HG03064 (cell line): ENCODE measurements around the gene ARMH1.
"Not testable (repeated sequence)": the region's sequence is repeated elsewhere in the genome, so short reads cannot be mapped to it uniquely, and the experiment has no call there.

Experiments
- ATAC-seq: cut with Tn5 transposase; IDR thresholded peaks from one replicate; pipeline ENCODE4 v1.9.1; 2021; ENCODE audit warnings: low read depth; ENCODE audit not compliant: unreplicated experiment

ARMH1 gene

DNA sequence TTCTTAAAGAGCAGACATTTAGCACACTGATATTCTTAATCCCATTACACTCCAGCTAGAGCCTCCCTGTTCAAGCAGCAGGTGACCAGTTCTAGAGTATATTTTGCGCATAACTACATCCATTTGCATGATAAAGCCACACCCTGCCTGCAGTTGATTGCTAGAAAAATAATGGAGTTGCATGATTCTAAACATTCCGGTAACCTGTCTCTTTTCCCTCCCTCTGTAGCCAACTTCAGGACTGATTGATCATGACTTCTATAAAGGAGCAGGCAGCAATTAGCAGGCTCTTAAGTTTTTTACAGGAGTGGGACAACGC lies 14.9 kb downstream of the ARMH1 start:
- ATAC-seq: no peak

DNA sequence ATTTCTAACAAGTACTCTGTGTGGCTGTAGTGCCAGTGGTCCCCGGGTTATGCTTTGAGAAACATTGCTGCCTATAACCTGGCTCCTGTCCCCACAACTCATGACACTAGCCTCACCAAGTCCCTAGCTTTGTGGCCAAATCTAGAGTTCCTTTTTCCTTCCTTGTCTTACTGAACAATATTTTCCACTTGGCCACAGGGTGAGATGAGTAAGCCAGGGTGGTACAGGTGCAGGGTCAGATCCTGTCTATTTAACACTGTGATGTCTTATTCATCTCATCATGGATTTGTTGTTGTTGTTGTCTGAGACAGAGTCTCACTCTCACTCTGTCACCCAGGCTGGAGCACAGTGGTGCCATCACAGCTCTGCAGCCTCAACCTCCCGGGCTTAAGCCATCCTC lies 18.6 kb downstream of the ARMH1 start:
- ATAC-seq: no peak

DNA sequence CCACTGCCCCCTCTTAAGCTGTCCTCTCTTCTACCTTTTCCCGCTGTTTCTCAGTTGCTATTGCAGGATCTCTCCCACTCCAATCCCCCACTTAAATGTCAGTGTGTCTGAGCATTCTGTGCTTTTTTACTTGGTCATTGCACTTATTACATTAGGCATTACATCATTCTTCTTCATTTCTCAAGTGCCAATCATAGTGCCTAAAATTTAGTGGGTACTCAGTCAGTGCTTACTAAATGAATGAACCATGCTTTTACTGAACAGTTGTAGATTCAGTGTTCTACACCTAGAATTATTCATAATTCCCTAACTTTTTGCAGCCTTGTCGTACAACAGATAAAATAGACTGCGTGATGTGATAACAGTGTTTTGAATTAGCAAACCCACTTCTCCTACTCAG lies 19.4 kb downstream of the ARMH1 start:
- no peak for ATAC-seq

DNA sequence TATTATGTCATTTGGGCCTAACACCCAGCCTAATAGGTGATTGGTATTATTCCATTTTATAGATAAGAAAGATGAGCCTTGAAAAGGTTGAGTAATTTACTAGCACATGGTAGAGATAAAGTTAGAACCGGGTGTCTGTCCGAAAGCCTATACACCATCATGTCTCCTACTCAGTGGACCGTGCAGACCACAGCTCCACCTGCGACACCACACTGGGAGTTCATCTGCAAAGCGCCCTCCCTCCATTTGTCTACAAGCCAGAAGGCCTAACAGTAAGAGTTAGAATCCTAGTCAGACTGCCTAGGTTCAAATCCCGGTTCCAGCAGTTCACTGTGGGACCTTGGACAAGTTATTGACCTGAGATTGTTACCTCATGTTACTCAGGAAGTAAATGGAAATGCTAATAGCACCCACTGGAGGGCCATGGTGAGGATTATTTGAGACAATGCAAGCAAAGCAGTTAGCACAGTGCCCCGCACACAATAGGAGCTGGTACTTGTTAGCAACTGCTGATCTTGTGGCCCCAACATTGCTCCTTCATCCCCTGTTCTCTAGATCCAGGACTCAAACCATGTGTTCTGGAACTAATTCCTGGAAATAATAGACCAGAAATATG lies 20.5 kb downstream of the ARMH1 start:
- no peak for ATAC-seq

DNA sequence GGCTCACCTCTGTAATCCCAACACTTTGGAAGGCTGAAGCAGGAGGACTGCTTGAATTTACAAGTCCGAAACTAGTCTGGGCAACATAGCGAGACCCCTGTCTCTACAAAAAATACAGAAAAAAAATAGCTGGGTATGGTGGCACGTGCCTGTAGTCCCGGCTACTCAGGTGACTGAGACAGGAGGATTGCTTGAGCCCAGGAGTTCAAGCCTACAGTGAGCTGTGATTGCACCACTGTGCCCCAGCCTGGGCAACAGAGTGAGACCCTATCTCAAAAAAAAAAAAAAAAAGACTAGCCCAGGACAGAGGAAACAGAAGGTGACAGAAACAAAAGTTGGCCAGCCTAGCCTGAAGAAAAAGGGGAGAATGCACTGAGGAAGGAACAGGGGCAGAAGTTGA lies 21.2 kb downstream of the ARMH1 start:
- ATAC-seq: no peak

DNA sequence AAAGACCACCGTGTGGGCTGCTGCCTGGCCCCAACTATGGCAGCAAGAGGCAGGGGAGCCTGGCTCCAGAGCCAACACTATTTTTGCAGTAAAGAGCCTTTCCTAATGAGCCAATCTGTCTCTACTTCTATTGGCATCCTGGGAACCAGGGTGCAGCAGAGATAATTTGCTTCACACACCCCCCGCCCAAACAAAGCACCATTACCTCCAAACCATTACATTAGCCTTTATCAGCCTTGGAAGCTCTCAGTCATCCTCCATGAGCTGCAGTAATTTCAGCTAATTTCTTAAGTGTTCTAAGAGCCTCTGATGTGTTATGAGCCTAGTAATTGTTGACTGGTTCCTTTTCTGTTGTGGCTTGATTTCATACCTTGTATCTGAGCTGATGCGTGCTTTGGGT lies 21.6 kb downstream of the ARMH1 start:
- ATAC-seq: no peak

DNA sequence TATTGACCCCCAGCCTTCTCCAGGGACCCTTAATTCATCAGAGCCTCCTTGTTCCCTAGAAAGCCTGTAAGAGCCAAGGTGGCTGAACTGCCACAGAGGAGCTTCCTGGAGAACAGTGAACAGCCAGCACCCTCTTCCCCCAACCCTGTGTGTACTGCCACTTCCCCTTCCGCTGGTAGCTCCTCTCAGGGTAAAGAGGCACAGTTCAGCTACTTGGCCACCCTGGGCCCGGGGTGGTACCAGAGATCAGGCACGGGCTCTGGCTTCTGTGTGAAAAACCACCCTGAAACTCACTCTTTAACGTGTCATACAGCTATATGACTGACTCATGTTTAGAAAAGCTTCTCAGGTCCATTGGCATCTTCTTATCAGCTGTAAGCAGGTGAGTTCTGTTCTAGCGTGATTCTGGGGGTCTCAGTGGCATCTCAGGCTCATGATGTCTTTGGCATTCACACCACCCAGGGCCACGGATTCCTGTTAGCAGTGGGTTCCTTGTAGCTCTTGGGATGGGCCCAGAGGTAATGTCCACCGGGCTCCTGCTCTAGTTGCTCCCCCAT lies 22.4 kb downstream of the ARMH1 start:
- ATAC-seq: no peak

DNA sequence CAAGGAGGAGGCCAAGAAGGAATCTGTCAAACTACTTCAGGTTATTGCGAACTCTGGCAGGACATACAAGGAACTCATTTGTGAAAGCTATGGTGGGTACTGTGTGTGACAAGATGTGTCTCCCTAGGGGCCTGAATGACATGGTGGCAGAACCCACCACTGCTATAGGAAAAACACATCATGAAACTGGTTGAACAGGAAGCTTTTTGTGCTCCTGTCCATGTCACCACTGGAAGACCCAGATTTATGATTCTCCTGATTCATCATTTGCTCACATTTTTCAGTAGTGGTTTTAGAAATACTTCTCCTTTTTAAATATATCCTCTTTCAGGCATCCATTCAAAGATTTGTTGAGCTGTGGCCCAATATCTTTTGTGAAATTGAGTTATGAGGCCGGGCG lies 23.6 kb downstream of the ARMH1 start:
- no peak for ATAC-seq

DNA sequence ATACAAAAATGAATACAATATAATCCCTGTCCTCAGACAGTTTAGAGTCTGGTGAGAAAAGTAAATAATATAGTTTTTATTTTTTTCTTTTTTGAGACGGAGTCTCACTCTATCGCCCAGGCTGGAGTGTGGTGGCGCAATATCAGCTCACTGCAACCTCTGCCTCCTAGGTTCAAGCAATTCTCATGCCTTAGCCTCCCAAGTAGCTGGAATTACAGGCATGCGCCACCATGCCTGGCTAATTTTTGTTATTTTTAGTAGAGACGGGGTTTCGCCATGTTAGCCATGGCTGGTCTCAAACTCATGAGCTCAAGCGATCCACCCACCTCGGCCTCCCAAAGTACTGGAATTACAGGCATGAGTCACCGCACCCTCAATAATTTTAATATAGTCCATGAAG lies 24.9 kb downstream of the ARMH1 start:
- ATAC-seq: not testable (repeated sequence)

DNA sequence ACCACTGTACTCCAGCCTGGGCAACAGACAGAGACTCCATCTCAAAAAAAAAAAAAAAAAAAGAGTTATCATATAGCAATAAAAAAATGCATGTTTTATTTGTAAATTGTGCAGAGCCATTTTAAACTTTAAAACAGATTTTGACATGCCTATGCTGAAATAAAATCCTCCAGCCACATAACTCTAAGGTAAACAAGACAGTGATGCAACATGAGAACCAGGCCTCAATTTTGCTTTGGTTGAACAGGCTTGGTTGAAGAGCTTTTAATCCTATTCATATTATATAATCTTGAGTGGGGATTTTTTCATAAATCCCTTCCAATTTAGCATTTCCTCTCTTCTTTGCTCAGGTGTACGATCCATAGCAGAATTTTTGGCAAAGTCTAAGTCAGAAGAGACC lies 26.1 kb downstream of the ARMH1 start:
- ATAC-seq: no peak

DNA sequence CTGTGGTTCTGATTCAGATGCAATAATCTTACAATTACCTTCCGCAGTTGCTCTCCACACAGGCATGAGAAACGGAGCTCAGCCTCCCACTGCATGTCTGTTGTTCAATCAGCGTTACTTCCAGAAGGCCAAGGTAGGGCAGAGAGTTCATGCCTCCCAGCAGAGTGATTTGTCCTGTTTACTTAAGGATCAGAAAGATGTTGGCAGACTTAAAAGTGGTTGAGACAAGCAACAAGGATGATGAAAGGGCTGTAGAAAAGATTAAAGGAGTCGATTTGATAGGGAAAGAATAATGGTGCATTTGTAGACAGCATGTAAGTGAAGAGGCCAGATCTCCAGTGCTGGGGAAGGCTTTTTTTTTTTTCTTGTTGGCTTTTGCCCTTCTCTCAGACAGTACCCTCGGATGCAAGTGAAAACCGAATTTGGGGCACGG lies 26.6 kb downstream of the ARMH1 start:
- no peak for ATAC-seq

DNA sequence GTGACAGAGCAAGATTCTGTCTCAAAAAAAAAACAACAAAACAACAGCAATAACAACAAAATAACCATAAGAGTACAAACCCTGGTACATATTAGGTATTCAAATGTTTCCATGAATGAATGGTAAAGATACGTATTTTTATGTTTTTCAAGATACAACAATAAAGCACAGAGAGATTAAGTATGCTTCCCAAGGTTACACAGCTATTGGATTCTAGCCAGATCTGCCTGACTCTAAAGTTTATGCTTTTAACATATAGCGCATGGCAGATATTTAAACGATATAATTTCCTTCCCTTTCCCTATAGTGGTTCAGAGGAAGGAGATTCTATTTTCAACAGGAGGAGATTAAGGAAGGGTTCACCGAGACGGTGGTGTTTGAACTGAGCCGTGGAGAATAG lies 31.0 kb downstream of the ARMH1 start:
- ATAC-seq: no peak

DNA sequence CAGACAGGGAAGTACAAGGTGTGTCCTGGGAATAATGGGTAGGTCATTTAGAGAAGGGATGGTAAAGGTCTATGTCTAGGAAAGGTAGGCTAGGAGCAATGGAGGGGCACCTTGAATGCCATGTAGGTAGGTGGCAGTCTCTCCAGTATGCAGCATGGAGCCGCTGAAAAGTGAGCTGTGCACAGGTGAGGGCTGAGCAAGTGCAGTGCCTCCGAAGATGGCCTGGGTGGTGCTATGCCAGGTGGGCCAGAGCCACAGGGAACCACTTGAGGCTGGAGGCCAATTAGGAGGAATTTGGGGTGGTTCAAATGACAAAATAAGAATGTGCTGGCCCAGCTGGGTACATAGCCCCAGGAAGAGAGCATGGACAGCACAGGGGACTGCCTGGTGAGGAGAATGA lies 31.4 kb downstream of the ARMH1 start:
- ATAC-seq: no peak

DNA sequence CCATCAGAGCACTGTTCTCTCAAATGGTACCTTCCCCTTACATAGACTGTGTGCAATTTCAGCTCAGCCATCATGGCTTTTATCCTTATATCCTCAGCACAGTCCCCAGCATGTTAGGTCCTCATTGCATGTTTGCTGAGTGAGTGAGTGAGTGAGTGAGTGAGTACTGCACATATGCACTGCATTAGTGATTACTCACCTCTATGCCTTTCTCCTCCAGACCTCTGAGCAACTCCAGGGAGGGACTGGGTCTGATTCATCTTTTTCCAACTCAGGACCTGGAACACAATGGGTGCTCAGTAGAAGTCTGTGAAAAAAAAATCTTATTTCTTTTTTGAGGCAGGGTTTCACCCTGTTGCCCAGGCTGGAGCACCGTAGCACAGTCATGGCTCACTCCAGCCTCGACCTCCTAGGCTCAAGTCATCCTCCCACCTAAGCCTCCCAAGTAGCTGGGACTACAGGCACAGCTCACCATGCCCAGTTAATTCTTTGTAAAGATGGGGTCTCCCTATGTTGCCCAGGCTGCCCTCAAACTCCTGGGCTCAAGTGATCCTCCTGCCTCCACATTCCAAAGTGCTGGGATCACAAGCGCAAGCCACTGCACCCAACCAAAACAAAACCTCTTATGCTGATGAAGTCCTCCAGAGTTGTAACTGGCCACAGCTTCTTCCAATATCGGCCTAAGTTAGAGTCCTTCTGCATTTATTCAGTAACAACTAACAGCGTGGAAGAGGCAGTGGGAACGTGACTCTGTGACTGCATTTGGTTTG lies 32.8 kb downstream of the ARMH1 start:
- ATAC-seq: no peak

DNA sequence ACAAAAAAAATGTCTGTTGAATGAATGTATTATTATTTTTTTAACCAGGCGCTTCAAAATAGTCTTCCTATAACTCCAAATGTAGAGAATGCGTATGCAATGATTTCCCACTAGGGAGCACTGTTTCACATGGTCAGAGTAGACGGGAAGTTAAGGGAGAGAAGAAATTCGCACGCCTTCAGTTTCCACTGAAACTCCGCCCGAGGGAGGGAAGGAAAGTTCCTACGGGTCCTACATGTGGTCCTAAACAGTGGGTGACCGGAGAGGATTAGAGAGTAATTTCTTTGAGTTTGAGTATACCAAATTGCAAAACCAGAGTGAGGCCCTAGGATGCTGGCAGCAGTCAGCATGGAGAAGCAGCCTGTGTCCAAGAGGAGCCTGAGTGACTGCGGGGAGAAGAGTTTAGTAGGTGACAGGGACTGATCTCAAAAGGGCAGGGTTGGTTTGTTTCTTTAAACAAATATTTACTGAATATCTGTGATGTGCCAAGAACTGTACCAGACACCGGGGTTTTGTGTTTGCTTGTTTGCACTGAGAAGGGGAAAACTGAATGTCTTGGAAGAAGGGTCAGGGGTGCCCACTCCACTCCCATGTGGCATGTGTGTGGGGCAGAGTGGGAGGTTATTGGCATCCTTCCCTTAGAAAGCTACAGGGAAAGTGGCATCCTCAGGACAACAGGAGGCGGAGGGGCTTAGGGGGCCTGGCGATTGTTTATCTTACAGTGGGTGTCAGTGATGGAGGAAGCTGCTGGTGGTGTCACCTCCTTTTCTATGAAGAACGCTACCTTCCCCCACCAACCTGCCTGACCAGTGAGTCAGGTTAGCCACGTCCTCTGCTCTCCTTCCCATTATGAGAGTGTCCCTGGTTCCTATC lies 33.7 kb downstream of the ARMH1 start:
- ATAC-seq: no peak

DNA sequence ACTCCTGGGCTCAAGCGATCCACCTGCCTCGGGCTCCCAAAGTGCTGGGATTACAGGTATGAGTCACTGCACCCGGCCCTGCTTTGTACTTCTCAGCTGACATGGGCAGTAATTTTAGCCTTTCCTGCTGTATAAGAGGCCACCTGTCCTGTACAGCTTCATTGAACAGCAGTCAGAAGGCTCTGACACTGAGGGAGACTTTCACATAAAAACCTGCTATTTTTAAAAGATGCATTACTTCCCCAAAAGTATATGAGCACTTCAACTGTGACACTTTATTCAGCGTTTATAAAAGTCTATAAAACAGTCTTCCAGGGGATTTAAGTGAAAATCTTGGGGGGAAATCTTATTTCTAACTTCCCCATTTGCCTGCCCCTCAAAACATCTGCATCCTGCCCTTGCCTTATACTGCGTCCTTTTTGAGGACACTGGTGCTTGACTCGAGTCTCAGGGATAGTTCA lies 38.8 kb downstream of the ARMH1 start:
- ATAC-seq: no peak

DNA sequence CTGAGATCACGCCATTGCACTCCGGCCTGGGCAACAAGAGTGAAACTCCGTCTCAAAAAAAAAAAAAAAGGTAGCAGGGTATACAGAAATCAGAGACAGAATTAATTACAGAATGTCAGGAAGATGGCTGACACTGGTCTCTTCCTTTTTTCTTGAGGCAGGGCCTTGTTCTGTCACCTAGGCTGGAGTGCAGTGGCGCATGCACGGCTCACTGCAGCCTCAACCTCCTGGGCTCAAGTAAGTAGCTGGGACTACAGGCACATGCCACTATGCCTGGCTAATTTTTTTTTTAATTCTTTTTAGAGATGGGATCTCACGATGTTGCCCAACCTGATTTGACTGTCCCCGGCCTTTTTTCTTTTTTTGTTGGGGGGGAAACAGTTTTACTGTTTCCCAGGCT lies 40.0 kb downstream of the ARMH1 start:
- no peak for ATAC-seq

DNA sequence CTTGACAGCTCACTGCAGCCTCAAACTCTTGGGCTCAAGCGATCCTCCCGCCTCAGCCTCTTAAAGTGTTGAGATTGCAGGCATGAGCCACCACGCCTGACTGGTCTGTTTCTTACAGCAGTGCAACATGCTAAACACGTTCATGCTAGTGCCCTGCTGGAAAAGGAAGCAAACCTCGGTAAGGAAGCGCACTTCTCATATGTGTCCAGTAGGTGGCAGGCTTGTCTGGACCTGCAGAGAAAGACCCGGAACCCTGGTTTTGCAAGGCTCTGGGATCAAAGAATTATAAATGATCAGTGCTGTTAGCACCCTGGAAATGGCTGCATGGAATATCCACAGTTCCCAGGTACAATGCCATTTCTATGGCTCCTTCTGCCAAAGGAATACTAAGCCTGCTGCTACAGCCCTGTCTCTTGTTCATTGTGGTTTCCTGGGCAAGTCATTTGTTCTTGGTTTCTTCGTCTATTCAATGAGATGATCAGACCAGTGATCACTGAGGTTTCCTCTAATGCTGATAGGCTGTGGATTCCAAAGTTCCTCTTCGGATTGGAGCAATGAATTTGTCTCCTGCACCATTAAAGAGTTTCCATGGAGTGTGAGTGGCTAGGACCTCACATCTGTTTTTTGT lies 40.5 kb downstream of the ARMH1 start:
- ATAC-seq: no peak

DNA sequence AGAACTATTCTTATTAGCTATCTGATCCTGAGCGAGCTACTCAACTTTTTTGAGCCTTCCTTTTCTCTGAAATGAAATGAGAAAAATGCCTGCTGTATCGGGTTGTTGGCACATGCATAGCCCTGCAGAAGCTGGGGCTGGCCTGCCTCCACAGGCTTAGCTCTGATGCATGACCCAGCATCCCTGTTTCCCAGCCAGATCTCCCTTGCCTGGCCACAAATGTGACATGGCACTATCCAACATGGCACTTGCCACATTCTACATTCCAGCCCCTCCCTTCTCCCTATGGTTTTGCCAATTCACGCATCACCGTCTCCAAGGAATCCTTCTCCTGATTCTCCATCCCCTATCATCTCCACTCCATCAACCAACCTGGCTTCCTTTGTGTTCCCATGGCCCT lies 42.6 kb downstream of the ARMH1 start:
- ATAC-seq: no peak

DNA sequence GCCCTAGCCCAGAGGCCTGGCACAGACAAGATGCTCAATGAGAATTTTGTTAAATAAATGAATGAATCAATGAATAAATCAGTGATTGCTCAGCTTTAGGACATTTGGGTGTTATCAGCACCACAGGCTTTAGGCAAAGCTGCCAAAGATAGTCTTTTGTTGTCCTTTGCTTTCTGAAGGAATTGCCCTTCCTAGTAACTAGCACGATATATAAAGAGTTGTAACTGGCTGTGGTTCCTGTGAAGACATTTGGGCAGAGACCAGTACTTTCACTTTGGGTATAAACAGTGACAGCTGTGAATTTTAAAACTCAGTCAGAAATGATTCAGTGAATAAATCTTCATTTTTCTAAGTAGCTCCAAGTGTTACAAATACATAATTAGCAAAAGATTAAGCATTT lies 43.1 kb downstream of the ARMH1 start:
- ATAC-seq: no peak

DNA sequence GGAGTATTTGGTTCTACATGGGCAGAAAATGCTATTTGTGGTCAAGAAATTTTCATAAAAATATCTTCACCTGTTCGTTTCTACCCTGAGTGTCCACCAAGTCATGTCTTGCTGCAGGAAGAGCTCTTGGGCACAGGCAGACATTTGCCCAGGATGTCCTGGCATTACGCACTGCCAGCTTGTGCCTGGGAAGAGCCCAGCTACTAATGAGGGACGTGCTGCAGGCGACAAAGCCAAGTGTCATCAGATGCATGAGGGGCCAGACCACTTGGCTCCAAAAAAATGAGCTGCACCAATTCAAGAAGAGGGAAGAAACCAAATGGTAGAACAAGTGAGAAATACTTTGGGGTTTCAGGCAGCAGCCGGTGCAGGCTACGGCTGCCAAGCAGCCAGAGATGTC lies 43.6 kb downstream of the ARMH1 start:
- ATAC-seq: no peak
